Measurements from ENCODE around the gene APBB2. TPM values are rescaled to one million over a fixed set of nuclear protein-coding genes. Genes with fewer than 3 reads are reported as not detected.

The APBB2 gene
- total and polyA plus RNA-seq, 2 experiments from 2014 or later, result 24.1 to 61.0 TPM

DNA sequence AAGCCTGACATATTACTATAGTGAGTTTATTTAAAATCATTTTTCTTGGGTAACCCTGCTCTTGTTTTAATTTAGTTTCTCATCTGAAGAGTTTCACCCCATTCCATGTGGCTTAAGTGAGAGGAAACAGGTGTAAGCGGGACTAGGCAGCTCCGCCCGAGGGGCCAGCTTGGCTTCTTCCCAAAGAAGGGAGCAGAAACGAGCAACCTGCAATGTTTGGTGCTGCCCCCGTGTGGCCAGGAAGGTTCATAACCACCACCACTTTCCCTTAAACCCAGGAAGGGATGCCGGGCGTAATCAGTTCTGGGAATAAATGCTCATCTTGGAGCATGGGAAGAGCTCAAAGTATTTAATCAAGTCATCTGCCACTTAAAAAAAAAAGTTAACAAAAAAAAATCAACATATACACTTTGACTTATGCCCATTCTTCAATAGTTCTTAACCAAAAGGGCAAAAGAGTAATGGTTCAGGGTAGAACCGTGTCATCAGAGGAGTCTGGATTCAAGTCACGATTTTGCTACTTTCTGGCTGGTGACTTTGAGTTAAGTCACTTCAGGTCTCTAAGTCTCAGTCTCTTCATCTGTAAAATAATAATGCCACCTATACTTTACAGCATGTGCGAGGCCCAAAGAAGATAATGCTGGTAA, 316.7 kb downstream of the APBB2 start:
- Histone ChIP-seq H3K4me2 (ENCODE audit: unreplicated experiment) (no peak overlapping the region), H2AFZ (no peak overlapping the region)
- WGBS, 2 experiments (ENCODE audit: low coverage in 1 of 2, low lambda C conversion rate in 2 of 2, missing lambda C conversion rate in 2 of 2), result 35 to 37% methylated on average over 10 of the region's 10 CpGs

DNA sequence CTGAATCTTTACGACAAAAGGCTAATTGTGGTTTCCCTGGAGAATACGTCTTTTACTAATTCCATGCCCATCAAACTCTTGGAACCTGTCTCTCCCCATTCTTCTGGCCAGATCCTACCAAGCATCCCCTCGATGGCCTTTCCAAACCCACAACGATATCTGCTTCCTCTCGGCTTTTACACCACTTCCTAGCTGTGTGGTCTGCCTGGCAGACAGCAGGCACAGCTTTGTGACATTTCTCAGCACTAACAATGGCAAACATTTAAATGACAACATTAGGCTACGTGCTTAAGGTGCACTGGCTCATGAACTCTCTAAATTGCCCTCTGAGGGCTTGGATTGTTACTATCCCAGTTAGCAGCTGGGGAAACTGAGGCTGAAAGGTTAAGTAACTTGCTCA, 323.6 kb downstream of the APBB2 start:
- H3K4me2 ChIP-seq (ENCODE audit: unreplicated experiment), result no peak overlapping the region
- no peak for TF ChIP-seq EZH2 (IDR thresholded peaks at IDR 0.05; ENCODE audit: insufficient read depth, poor library complexity, severe bottlenecking)
- TF ChIP-seq EZH2phosphoT487 (IDR thresholded peaks at IDR 0.05; ENCODE audit: insufficient read depth, low read depth), result no peak
- no peaks in the 10 kb centered on the region for H3K9me2 ChIP-seq (ENCODE audit: insufficient read depth)
- WGBS, 2 experiments (ENCODE audit: low coverage in 1 of 2, low lambda C conversion rate in 2 of 2, missing lambda C conversion rate in 2 of 2), result 97 to 99% methylated on average over 6 of the region's 6 CpGs
- H3K4me3 ChIP-seq, result no peak overlapping the region
- no peaks in the 10 kb centered on the region for H3K9me3 ChIP-seq (ENCODE audit: low read depth)
- in situ Hi-C loops (cut with MboI), result no loop called here
- H3K27ac ChIP-seq, result no peak overlapping the region
- no peak for DNase-seq
- no peaks in the 10 kb centered on the region for H3K27me3 ChIP-seq (replicated peaks; ENCODE audit: insufficient read depth)
- peaks cover 23% of the 10 kb centered on the region for H3F3A ChIP-seq (ENCODE audit: insufficient read depth)
- no peaks in the 10 kb centered on the region for H4K20me1 ChIP-seq (ENCODE audit: insufficient read depth)
- H3K79me2 ChIP-seq (ENCODE audit: insufficient read depth), result no peaks in the 10 kb centered on the region
- H3K9ac ChIP-seq, result no peak overlapping the region
- H2AFZ ChIP-seq, result no peak overlapping the region
- no peaks in the 10 kb centered on the region; the same call in 1 of the 2 replicates for H3K36me3 ChIP-seq (ENCODE audit: low read depth)
- peaks cover 13% of the 10 kb centered on the region for H3K4me1 ChIP-seq (ENCODE audit: insufficient read depth)

More for the DNA sequence above, 316.7 kb downstream of the APBB2 start:
- H3K79me2 ChIP-seq (ENCODE audit: insufficient read depth), result no peaks in the 10 kb centered on the region
- no peaks in the 10 kb centered on the region for H4K20me1 ChIP-seq (ENCODE audit: insufficient read depth)
- no peak overlapping the region for H3K27ac ChIP-seq
- H3K9me2 ChIP-seq (ENCODE audit: insufficient read depth), result no peaks in the 10 kb centered on the region
- no peaks in the 10 kb centered on the region; the same call in 1 of the 2 replicates for H3K36me3 ChIP-seq (ENCODE audit: low read depth)
- in situ Hi-C loops (cut with MboI), result no loop called here
- TF ChIP-seq EZH2 (IDR thresholded peaks at IDR 0.05; ENCODE audit: insufficient read depth, poor library complexity, severe bottlenecking) (no peak), EZH2phosphoT487 (IDR thresholded peaks at IDR 0.05; ENCODE audit: insufficient read depth, low read depth) (no peak)
- no peak overlapping the region for H3K9ac ChIP-seq
- H3K27me3 ChIP-seq (replicated peaks; ENCODE audit: insufficient read depth), result no peaks in the 10 kb centered on the region
- no peak overlapping the region for H3K4me3 ChIP-seq
- peak; percentile 68 for DNase-seq
- no peaks in the 10 kb centered on the region for H3K9me3 ChIP-seq (ENCODE audit: low read depth)
- H3K4me1 ChIP-seq (ENCODE audit: insufficient read depth), result no peaks in the 10 kb centered on the region; the same call in 1 of the 2 replicates
- H3F3A ChIP-seq (ENCODE audit: insufficient read depth), result peaks cover 12% of the 10 kb centered on the region; the same call in 1 of the 2 replicates

DNA sequence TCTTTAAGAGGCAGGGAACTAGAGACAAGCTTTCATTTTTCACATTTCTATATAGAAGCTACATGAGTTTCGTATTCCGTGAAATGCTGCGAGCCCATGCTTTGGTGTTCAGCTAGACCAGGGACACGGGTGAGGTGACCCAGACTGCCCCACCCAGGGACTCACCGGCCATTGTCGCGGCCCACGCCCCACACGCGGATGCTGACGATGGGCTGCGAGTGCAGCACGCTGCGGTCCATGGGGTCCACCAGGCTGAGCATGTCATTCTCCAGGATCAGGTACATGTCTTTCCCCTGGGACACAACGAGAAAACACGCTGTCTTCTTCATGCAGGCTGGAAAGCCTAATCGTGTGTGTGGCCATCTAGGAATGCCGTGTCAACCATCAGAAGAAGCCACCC, 324.1 kb downstream of the APBB2 start:
- in situ Hi-C loops (cut with MboI), result no loop called here
- H3K9me2 ChIP-seq (ENCODE audit: insufficient read depth), result no peaks in the 10 kb centered on the region

DNA sequence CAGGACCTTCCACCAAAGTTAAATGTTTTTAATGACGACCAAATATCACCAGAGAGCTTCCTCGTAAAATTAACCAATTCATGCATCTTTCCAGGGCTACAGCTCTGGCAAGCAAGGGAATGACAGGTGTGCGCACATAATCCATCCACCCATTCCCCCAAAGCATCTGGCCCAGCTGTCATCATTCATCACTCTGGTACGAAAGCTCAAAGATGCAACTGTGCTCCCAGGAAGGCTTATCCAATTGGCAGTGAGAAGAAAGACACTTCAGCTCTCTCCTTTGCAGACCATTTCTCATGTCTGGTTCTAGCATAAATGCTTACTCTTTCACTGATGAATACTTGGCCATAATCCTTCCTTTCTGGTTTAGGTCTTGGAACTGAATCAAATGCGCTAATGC, 325.4 kb downstream of the APBB2 start:
- in situ Hi-C loops (cut with MboI), result no loop called here
- peaks cover 23% of the 10 kb centered on the region for H3F3A ChIP-seq (ENCODE audit: insufficient read depth)
- H3K27ac ChIP-seq, result no peak overlapping the region
- no peak overlapping the region for H2AFZ ChIP-seq
- no peaks in the 10 kb centered on the region for H4K20me1 ChIP-seq (ENCODE audit: insufficient read depth)
- H3K4me2 ChIP-seq (ENCODE audit: unreplicated experiment), result no peak overlapping the region
- TF ChIP-seq EZH2 (IDR thresholded peaks at IDR 0.05; ENCODE audit: insufficient read depth, poor library complexity, severe bottlenecking) (no peak), EZH2phosphoT487 (IDR thresholded peaks at IDR 0.05; ENCODE audit: insufficient read depth, low read depth) (no peak)
- no peaks in the 10 kb centered on the region for H3K9me3 ChIP-seq (ENCODE audit: low read depth)
- DNase-seq, result no peak
- H3K4me1 ChIP-seq (ENCODE audit: insufficient read depth), result peaks cover 13% of the 10 kb centered on the region
- no peak overlapping the region for H3K4me3 ChIP-seq
- no peaks in the 10 kb centered on the region for H3K27me3 ChIP-seq (replicated peaks; ENCODE audit: insufficient read depth)
- no peaks in the 10 kb centered on the region for H3K79me2 ChIP-seq (ENCODE audit: insufficient read depth)
- no peaks in the 10 kb centered on the region for H3K9me2 ChIP-seq (ENCODE audit: insufficient read depth)
- WGBS, 2 experiments (ENCODE audit: low coverage in 1 of 2, low lambda C conversion rate in 2 of 2, missing lambda C conversion rate in 2 of 2), result 95 to 97% methylated on average over 5 of the region's 5 CpGs
- no peaks in the 10 kb centered on the region; the same call in 1 of the 2 replicates for H3K36me3 ChIP-seq (ENCODE audit: low read depth)
- no peak overlapping the region for H3K9ac ChIP-seq

More for the DNA sequence above, 324.1 kb downstream of the APBB2 start:
- H3K9me3 ChIP-seq (ENCODE audit: low read depth), result no peaks in the 10 kb centered on the region
- H3K4me3 ChIP-seq, result no peak overlapping the region
- peaks cover 13% of the 10 kb centered on the region for H3K4me1 ChIP-seq (ENCODE audit: insufficient read depth)
- no peaks in the 10 kb centered on the region for H3K79me2 ChIP-seq (ENCODE audit: insufficient read depth)
- TF ChIP-seq EZH2 (IDR thresholded peaks at IDR 0.05; ENCODE audit: insufficient read depth, poor library complexity, severe bottlenecking) (no peak), EZH2phosphoT487 (IDR thresholded peaks at IDR 0.05; ENCODE audit: insufficient read depth, low read depth) (no peak)
- H3K36me3 ChIP-seq (ENCODE audit: low read depth), result no peaks in the 10 kb centered on the region; the same call in 1 of the 2 replicates
- H3K4me2 ChIP-seq (ENCODE audit: unreplicated experiment), result no peak overlapping the region
- no peak for DNase-seq
- no peak overlapping the region for H3K27ac ChIP-seq
- H3K27me3 ChIP-seq (replicated peaks; ENCODE audit: insufficient read depth), result no peaks in the 10 kb centered on the region
- no peaks in the 10 kb centered on the region for H4K20me1 ChIP-seq (ENCODE audit: insufficient read depth)
- H2AFZ ChIP-seq, result no peak overlapping the region
- 92 to 95% methylated on average over 18 of the region's 18 CpGs for WGBS, 2 experiments (ENCODE audit: low coverage in 1 of 2, low lambda C conversion rate in 2 of 2, missing lambda C conversion rate in 2 of 2)
- peaks cover 23% of the 10 kb centered on the region for H3F3A ChIP-seq (ENCODE audit: insufficient read depth)
- H3K9ac ChIP-seq, result no peak overlapping the region
